ENCODE results near the gene DLEC1.
A peak's percentile ranks its signal among the peaks of the same experiment; 100 is the strongest.
"Not testable (repeated sequence)": the region's sequence is repeated elsewhere in the genome, so short reads cannot be mapped to it uniquely, and the experiment has no call there.

Gene DLEC1

DNA sequence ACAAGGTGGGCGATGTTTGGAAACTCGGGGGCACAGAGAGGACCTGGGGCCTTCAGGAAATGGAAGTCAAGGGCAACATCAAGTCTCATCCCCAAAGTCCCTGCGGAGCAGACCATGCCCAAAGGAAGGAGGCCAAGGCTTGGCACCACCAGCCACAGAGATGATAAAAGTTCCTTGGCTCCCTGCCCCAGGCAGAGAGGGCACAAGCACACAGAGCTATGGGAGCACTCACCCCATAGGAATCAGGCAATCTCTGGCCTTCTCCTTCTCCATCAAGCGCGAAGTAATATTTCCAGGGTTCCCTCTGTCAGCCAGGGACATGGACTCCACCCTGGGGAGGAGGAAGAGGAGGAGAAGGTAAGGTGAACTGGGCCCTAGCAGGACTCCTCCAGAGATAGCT, 90.0 kb downstream of the DLEC1 start:
- H3K4me3 ChIP-seq (ENCODE audit: low read length) = no peak overlapping the region
- TF ChIP-seq, protein P1, sequence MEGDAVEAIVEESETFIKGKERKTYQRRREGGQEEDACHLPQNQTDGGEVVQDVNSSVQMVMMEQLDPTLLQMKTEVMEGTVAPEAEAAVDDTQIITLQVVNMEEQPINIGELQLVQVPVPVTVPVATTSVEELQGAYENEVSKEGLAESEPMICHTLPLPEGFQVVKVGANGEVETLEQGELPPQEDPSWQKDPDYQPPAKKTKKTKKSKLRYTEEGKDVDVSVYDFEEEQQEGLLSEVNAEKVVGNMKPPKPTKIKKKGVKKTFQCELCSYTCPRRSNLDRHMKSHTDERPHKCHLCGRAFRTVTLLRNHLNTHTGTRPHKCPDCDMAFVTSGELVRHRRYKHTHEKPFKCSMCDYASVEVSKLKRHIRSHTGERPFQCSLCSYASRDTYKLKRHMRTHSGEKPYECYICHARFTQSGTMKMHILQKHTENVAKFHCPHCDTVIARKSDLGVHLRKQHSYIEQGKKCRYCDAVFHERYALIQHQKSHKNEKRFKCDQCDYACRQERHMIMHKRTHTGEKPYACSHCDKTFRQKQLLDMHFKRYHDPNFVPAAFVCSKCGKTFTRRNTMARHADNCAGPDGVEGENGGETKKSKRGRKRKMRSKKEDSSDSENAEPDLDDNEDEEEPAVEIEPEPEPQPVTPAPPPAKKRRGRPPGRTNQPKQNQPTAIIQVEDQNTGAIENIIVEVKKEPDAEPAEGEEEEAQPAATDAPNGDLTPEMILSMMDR (conservative IDR thresholded peaks at IDR 0.05; ENCODE audit: low read length) = no peak
- no peak for DNase-seq (ENCODE audit: low read depth)

DNA sequence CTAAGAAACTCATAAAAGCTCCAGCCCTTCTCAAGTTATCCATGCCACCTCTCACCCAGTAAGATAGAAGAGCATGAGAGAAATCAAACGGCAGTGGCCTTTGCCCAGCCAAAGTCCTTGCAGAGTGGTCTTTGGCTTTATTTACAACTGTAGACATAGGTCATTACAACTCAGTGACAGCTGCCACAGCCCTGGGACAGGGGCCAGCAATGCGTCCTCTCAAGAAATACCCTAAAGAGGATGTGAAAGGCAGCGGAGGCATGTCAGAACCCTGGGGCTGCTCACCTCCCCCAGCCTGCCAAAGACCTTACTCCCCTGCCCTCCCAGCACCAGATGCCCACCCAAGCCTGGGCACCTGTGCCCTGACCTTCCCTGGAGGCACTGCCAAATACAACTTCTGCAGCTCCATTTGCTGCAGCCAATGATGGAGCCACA, 91.6 kb downstream of the DLEC1 start:
- no peak overlapping the region for H3K4me3 ChIP-seq (ENCODE audit: low read length)
- no peak for DNase-seq (ENCODE audit: low read depth)
- TF ChIP-seq, protein P1 (conservative IDR thresholded peaks at IDR 0.05; ENCODE audit: low read length) = no peak

DNA sequence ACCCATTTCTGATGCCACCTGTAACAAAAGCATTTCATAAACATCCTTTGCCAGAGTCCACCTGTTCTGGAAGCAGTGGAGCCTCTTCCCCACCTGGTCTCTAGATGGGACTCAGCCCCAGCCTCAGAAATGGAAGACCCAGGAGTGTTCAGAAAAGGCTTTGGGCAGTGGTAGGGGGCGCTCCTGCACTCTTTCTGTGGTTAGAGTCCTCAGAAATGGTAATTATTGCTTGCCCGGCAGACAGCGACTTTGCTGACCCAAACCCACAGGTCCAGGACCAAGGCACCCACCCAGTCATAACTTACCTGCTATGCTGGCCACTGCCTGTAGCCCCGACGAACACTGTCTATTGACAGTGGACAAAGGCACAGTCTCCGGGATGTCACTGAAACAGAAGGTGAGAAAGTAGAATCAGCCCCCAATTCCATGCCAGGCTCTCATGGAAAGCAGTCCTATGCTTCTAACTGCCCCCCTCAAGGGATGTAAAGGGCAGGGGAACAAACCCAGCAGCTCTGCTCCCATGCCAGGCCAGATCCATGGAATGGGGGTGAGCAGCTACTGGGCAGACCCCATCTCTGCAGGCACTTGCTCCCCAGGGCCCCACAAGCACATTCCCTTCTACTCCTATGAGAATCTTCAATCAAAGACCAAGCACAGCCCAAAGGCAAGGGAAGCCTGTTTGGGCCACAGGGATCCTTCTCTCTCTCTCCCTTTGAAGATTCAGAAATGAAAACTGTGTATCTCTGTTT, 92.8 kb downstream of the DLEC1 start:
- peak; percentile 20 for DNase-seq (ENCODE audit: low read depth)
- TF ChIP-seq, protein P1 (conservative IDR thresholded peaks at IDR 0.05; ENCODE audit: low read length) = peak; percentile 48
- no peak overlapping the region for H3K4me3 ChIP-seq (ENCODE audit: low read length)

DNA sequence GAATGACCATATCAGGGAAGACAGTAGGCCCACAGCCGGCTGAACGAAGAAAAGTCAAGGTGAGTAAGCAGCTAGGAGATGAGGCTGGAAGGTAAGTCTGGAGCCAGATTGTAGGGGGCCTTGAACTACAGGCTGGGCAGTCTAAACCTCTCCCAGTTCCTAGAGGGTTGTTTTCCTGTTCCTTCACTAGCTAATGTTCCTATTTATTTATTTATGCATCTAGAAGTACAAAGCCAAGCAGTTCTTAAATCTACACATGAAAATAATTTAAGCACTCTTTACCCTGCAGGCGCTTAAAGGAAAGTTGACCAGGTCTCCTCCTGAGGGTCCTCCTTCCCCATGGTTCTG, 94.2 kb downstream of the DLEC1 start:
- TF ChIP-seq, protein P1 (conservative IDR thresholded peaks at IDR 0.05; ENCODE audit: low read length) = no peak
- no peak overlapping the region for H3K4me3 ChIP-seq (ENCODE audit: low read length)
- DNase-seq (ENCODE audit: low read depth) = no peak

- no peak for DNase-seq (ENCODE audit: low read depth)
- H3K4me3 ChIP-seq (ENCODE audit: low read length) = no peak overlapping the region
- TF ChIP-seq, protein P1 (conservative IDR thresholded peaks at IDR 0.05; ENCODE audit: low read length) = no peak
Measured at GRCh38 chr3:38133557-38134405, 94.8 kb downstream of the DLEC1 start.

DNA sequence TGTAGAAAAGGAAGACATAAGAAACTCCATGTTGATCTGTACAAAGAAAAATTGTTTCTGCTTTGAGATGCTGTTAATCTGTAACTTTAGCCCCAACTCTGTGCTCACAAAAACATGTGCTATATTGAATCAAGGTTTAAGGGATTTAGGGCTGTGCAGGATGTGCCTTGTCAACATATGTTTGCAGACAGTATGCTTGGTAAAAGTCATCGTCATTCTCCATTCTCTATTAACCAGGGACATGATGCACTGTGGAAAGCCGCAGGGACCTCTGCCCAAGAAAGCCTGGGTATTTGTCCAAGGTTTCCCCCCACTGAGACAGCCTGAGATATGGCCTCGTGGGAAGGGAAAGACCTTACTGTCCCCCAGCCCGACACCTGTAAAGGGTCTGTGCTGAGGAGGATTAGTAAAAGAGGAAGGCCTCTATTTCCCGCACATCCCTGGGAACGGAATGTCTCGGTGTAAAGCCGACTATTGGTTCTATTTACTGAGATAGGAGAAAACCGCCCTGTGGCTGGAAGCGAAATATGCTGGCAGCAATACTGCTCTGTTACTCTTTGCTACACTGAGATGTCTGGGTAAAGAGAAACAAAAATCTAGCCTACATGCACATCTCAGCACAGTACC, 95.6 kb downstream of the DLEC1 start:
- not testable (repeated sequence) for H3K4me3 ChIP-seq (ENCODE audit: low read length); DNase-seq (ENCODE audit: low read depth)

DNA sequence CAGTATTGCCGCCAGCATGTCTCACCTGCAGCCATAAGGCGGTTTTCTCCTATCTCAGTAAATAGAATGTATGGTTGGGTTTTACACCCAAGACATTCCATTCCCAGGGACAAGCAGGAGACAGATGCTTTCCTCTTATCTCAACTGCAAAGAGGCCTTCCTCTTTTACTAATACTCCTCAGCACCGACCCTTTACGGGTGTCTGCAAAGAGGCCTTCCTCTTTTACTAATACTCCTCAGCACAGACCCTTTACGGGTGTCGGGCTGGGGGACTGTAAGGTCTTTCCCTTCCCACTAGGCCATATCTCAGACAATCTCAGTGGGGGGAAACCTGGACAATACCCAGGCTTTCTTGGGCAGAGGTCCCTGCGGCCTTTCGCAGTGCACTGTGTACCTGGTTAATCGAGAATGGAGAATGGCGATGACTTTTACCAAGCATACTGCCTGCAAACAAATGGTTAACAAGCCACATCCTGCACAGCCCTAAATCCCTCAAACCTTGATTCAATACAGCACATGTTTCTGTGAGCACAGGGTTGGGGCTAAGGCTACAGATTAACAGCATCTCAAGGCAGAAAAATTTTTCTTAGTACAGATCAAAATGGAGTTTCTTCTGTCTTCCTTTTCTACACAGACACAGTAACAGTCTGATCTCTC, 96.7 kb downstream of the DLEC1 start:
- peak overlapping the region; percentile 82 for H3K4me3 ChIP-seq (ENCODE audit: low read length)
- not testable (repeated sequence) for DNase-seq (ENCODE audit: low read depth)

Measured in AG10803 (cell line).